Measurements from ENCODE around the gene KIAA1217. TPM values are rescaled to one million over a fixed set of nuclear protein-coding genes. Genes with fewer than 3 reads are reported as not detected.

Gene KIAA1217
- total and polyA plus RNA-seq, 2 of the 8 experiments (the other 6 are each of a cell fraction or from before 2014, with no cell fraction given): 4.5 to 15.6 TPM

- TF ChIP-seq, protein P1, sequence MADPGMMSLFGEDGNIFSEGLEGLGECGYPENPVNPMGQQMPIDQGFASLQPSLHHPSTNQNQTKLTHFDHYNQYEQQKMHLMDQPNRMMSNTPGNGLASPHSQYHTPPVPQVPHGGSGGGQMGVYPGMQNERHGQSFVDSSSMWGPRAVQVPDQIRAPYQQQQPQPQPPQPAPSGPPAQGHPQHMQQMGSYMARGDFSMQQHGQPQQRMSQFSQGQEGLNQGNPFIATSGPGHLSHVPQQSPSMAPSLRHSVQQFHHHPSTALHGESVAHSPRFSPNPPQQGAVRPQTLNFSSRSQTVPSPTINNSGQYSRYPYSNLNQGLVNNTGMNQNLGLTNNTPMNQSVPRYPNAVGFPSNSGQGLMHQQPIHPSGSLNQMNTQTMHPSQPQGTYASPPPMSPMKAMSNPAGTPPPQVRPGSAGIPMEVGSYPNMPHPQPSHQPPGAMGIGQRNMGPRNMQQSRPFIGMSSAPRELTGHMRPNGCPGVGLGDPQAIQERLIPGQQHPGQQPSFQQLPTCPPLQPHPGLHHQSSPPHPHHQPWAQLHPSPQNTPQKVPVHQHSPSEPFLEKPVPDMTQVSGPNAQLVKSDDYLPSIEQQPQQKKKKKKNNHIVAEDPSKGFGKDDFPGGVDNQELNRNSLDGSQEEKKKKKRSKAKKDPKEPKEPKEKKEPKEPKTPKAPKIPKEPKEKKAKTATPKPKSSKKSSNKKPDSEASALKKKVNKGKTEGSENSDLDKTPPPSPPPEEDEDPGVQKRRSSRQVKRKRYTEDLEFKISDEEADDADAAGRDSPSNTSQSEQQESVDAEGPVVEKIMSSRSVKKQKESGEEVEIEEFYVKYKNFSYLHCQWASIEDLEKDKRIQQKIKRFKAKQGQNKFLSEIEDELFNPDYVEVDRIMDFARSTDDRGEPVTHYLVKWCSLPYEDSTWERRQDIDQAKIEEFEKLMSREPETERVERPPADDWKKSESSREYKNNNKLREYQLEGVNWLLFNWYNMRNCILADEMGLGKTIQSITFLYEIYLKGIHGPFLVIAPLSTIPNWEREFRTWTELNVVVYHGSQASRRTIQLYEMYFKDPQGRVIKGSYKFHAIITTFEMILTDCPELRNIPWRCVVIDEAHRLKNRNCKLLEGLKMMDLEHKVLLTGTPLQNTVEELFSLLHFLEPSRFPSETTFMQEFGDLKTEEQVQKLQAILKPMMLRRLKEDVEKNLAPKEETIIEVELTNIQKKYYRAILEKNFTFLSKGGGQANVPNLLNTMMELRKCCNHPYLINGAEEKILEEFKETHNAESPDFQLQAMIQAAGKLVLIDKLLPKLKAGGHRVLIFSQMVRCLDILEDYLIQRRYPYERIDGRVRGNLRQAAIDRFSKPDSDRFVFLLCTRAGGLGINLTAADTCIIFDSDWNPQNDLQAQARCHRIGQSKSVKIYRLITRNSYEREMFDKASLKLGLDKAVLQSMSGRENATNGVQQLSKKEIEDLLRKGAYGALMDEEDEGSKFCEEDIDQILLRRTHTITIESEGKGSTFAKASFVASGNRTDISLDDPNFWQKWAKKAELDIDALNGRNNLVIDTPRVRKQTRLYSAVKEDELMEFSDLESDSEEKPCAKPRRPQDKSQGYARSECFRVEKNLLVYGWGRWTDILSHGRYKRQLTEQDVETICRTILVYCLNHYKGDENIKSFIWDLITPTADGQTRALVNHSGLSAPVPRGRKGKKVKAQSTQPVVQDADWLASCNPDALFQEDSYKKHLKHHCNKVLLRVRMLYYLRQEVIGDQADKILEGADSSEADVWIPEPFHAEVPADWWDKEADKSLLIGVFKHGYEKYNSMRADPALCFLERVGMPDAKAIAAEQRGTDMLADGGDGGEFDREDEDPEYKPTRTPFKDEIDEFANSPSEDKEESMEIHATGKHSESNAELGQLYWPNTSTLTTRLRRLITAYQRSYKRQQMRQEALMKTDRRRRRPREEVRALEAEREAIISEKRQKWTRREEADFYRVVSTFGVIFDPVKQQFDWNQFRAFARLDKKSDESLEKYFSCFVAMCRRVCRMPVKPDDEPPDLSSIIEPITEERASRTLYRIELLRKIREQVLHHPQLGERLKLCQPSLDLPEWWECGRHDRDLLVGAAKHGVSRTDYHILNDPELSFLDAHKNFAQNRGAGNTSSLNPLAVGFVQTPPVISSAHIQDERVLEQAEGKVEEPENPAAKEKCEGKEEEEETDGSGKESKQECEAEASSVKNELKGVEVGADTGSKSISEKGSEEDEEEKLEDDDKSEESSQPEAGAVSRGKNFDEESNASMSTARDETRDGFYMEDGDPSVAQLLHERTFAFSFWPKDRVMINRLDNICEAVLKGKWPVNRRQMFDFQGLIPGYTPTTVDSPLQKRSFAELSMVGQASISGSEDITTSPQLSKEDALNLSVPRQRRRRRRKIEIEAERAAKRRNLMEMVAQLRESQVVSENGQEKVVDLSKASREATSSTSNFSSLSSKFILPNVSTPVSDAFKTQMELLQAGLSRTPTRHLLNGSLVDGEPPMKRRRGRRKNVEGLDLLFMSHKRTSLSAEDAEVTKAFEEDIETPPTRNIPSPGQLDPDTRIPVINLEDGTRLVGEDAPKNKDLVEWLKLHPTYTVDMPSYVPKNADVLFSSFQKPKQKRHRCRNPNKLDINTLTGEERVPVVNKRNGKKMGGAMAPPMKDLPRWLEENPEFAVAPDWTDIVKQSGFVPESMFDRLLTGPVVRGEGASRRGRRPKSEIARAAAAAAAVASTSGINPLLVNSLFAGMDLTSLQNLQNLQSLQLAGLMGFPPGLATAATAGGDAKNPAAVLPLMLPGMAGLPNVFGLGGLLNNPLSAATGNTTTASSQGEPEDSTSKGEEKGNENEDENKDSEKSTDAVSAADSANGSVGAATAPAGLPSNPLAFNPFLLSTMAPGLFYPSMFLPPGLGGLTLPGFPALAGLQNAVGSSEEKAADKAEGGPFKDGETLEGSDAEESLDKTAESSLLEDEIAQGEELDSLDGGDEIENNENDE (IDR thresholded peaks at IDR 0.05; ENCODE audit: insufficient replicate concordance, low read length): no peak
- TF ChIP-seq BACH1 (IDR thresholded peaks at IDR 0.05; ENCODE audit: low read length) (no peak), RBBP5 (IDR thresholded peaks at IDR 0.05; ENCODE audit: borderline replicate concordance, low read depth, low read length) (no peak), TAF1 (IDR thresholded peaks at IDR 0.05; ENCODE audit: low read depth, low read length) (no peak), CREB1 (IDR thresholded peaks at IDR 0.05) (no peak), HDAC6 (IDR thresholded peaks at IDR 0.05; ENCODE audit: low read depth, low read length) (no peak), CTBP2 (IDR thresholded peaks at IDR 0.05; ENCODE audit: borderline replicate concordance, insufficient read depth, insufficient read length, low read length) (no peak), NANOG (IDR thresholded peaks at IDR 0.05; ENCODE audit: insufficient read depth, low read depth, low read length, poor library complexity, severe bottlenecking) (no peak), ASH2L (IDR thresholded peaks at IDR 0.05; ENCODE audit: low read length) (no peak), POLR2A (IDR thresholded peaks at IDR 0.05; ENCODE audit: control extremely low read depth in 1 of 2, low read depth in 2 of 2, low read length in 2 of 2) (no peak), FOSL1 (IDR thresholded peaks at IDR 0.05; ENCODE audit: insufficient read depth, low read depth, low read length) (no peak), GTF2F1 (IDR thresholded peaks at IDR 0.05; ENCODE audit: borderline replicate concordance, low read depth, low read length) (no peak), KDM4A (IDR thresholded peaks at IDR 0.05; ENCODE audit: low read depth, low read length, severe bottlenecking) (no peak)
Measured at GRCh38 chr10:24574161-24574560, 365.2 kb downstream of the KIAA1217 start (continued).

Measured in H1 (cell line).